Measurements from ENCODE around the gene TPCN2. TPM values are rescaled to one million over a fixed set of nuclear protein-coding genes. Genes with fewer than 3 reads are reported as not detected.

TPCN2 gene
- total RNA-seq, 1 experiment from 2014 or later = 20.6 TPM

GRCh38 chr11:69131644-69132300, 83.0 kb downstream of the TPCN2 start:
- ChIA-PET CTCF (interaction anchor here (0.6 to 1.6 kb wide), 14 partner anchors 9 to 534 kb away, joined by 3 to 7 read pairs (median 4); partner anchors contain the start of gene MYEOV), POLR2A (no interaction called here)
- in situ Hi-C loops (cut with HindIII; ENCODE audit: low pct_unique_long_range_greater_than_20kb, low sequenced_read_pairs) (no loop called here), intact Hi-C loops (cut with micrococcal nuclease; ENCODE audit: unreplicated experiment) (no loop called here)
- no peak for TF ChIP-seq TCF7L2 (IDR thresholded peaks at IDR 0.05; ENCODE audit: low read depth, low read length)
- TF ChIP-seq CTCF (IDR thresholded peaks at IDR 0.05) = peak; percentile 95
- no peak for TF ChIP-seq SIN3A (IDR thresholded peaks at IDR 0.05; ENCODE audit: borderline replicate concordance, insufficient read depth, low read depth, low read length)
- Histone ChIP-seq H3K27me3 (ENCODE audit: control insufficient read depth, insufficient read depth, low read length) (no peaks in the 10 kb centered on the region), H3K4me3 (ENCODE audit: low read depth in 2 of 2, low read length in 2 of 2) (no peak overlapping the region), H3K4me1 (ENCODE audit: control insufficient read depth, insufficient read depth, low read length) (peaks cover 20% of the 10 kb centered on the region), H3K9me3 (ENCODE audit: control insufficient read depth, insufficient read depth, low read depth, low read length) (peaks cover 8% of the 10 kb centered on the region; the same call in 1 of the 2 replicates), H3K27ac (ENCODE audit: low read length) (peak overlapping the region; percentile 82), H3K36me3 (ENCODE audit: control insufficient read depth, insufficient read depth, low read length) (no peaks in the 10 kb centered on the region)
- no TSS peak for BruUV-seq (replicated peaks)
- DNase-seq (ENCODE audit: low read depth, low spot score) (peak; percentile 48), ATAC-seq (peak; percentile 93)

GRCh38 chr11:69132301-69132670, 83.6 kb downstream of the TPCN2 start:
- BruUV-seq (replicated peaks) = no TSS peak
- DNase-seq (ENCODE audit: low read depth, low spot score) (no peak), ATAC-seq (no peak)
- Histone ChIP-seq H3K4me3 (ENCODE audit: low read depth in 2 of 2, low read length in 2 of 2) (no peak overlapping the region), H3K27ac (ENCODE audit: low read length) (peak overlapping the region; percentile 82), H3K36me3 (ENCODE audit: control insufficient read depth, insufficient read depth, low read length) (no peaks in the 10 kb centered on the region), H3K27me3 (ENCODE audit: control insufficient read depth, insufficient read depth, low read length) (no peaks in the 10 kb centered on the region), H3K9me3 (ENCODE audit: control insufficient read depth, insufficient read depth, low read depth, low read length) (peaks cover 8% of the 10 kb centered on the region; the same call in 1 of the 2 replicates), H3K4me1 (ENCODE audit: control insufficient read depth, insufficient read depth, low read length) (peaks cover 18% of the 10 kb centered on the region)
- in situ Hi-C loops (cut with HindIII; ENCODE audit: low pct_unique_long_range_greater_than_20kb, low sequenced_read_pairs) = no loop called here
- no peak for TF ChIP-seq POLR2AphosphoS5 (IDR thresholded peaks at IDR 0.05; ENCODE audit: low read depth, low read length)
- no peak for TF ChIP-seq REST (IDR thresholded peaks at IDR 0.05; ENCODE audit: insufficient read depth in 1 of 2, low read depth in 2 of 2, low read length in 1 of 2)
- TF ChIP-seq CTCF (IDR thresholded peaks at IDR 0.05) = no peak
- CTCF ChIA-PET = interaction anchor here (0.8 to 1.6 kb wide), 11 partner anchors 8 to 231 kb away, joined by 3 to 7 read pairs (median 5); partner anchors contain the start of gene MYEOV
- POLR2A ChIA-PET = no interaction called here
- intact Hi-C loops (cut with micrococcal nuclease; ENCODE audit: unreplicated experiment) = no loop called here
